Keratinocyte (primary cell): Measurements from ENCODE around the gene NFATC1. TPM values are rescaled to one million over a fixed set of nuclear protein-coding genes. Genes with fewer than 3 reads are reported as not detected.

Source experiments
- DNase-seq: peaks from one replicate; pipeline ENCODE4 v3.0.0-alpha.2; 2011; ENCODE audit warnings: low read depth, missing footprints, low spot score
- FAIRE-seq: peaks from 2 replicates; lab custom pipeline; 2011; peaks lifted over from hg19 to GRCh38; lab: Jason Lieb, UNC
- H2AFZ ChIP-seq: 2 replicates; pipeline ENCODE4 v1.6.0; 2012; ENCODE audit warnings: low read length, control low read depth, inconsistent platforms; ENCODE audit not compliant: control insufficient read depth
- H3K27ac ChIP-seq: 2 replicates; pipeline ENCODE4 v1.5.1; 2011; ENCODE audit warnings: low read length; ENCODE audit not compliant: control insufficient read depth, insufficient read depth
- H3K27me3 ChIP-seq: 3 replicates; pipeline ENCODE4 v1.6.0; 2011; ENCODE audit warnings: low read length; ENCODE audit not compliant: control insufficient read depth, insufficient read depth; ENCODE audit errors: extremely low read depth
- H3K36me3 ChIP-seq, 2 experiments: 2 replicates in 1 of 2; 3 replicates in 1 of 2; pipeline ENCODE4 v1.5.1; 2011; ENCODE audit warnings: low read length in 2 of 2, mild to moderate bottlenecking in 1 of 2; ENCODE audit not compliant: control insufficient read depth in 2 of 2, insufficient read depth in 2 of 2; ENCODE audit errors: extremely low read depth in 1 of 2
- H3K4me1 ChIP-seq: 3 replicates; pipeline ENCODE4 v1.5.1; 2011; ENCODE audit warnings: low read length; ENCODE audit not compliant: control insufficient read depth, insufficient read depth; ENCODE audit errors: extremely low read depth
- H3K4me2 ChIP-seq: 3 replicates; pipeline ENCODE4 v1.6.0; 2011; ENCODE audit warnings: low read depth, low read length; ENCODE audit not compliant: control insufficient read depth, insufficient read depth; ENCODE audit errors: extremely low read depth
- H3K4me3 ChIP-seq, 3 experiments: fragments of 200-600 bp in 1 of 3; sonication (generic) in 1 of 3; 2 replicates in 2 of 3; 3 replicates in 1 of 3; pipeline ENCODE4 v1.5.1; 2011 to 2016; ENCODE audit warnings: low read length in 3 of 3, mild to moderate bottlenecking in 3 of 3, control low read depth in 2 of 3, inconsistent platforms in 1 of 3, low read depth in 1 of 3, mixed read lengths in 1 of 3, mixed run types in 1 of 3, moderate library complexity in 1 of 3; ENCODE audit not compliant: control insufficient read depth in 2 of 3, insufficient read depth in 2 of 3; ENCODE audit errors: extremely low read depth in 1 of 3
- H3K79me2 ChIP-seq: 2 replicates; pipeline ENCODE4 v1.6.0; 2012; ENCODE audit warnings: low read length; ENCODE audit not compliant: control insufficient read depth, insufficient read depth
- H3K9ac ChIP-seq: 3 replicates; pipeline ENCODE4 v1.6.0; 2011; ENCODE audit warnings: low read length; ENCODE audit not compliant: control insufficient read depth, insufficient read depth; ENCODE audit errors: extremely low read depth
- H3K9me1 ChIP-seq: 3 replicates; pipeline ENCODE4 v1.6.0; 2011; ENCODE audit warnings: low read length; ENCODE audit not compliant: control insufficient read depth, insufficient read depth; ENCODE audit errors: extremely low read depth
- H3K9me3 ChIP-seq: 2 replicates; pipeline ENCODE4 v1.5.1; 2012; ENCODE audit warnings: low read depth, low read length; ENCODE audit not compliant: control insufficient read depth
- H4K20me1 ChIP-seq: 3 replicates; pipeline ENCODE4 v1.6.0; 2011; ENCODE audit warnings: low read length; ENCODE audit not compliant: control insufficient read depth, insufficient read depth; ENCODE audit errors: extremely low read depth
- EZH2 ChIP-seq: IDR thresholded peaks from one replicate; pipeline ENCODE4 v1.6.1; 2012; ENCODE audit warnings: inconsistent platforms, mild to moderate bottlenecking, low read length, moderate library complexity
- dilution Hi-C: fragments of 300-500 bp; cut with MboI; formaldehyde crosslinking; loops from one replicate; pipeline ENCODE4 v1.7.0; 2020; ENCODE audit warnings: low sequenced_read_pairs; ENCODE audit not compliant: extremely low pct_ligation_motif_present
- polyA plus RNA-seq, 5 experiments: library from polyadenylated mRNA; depleted of rRNA in 3 of 5; stranded (reverse) in 3 of 5; stranded (forward) in 1 of 5; unstranded in 1 of 5; fragments of >200 nt; gene quantifications; 1 replicate in 1 of 5; 2 replicates in 3 of 5; 3 replicates in 1 of 5; pipeline versions ENCODE4 v1.2.1 to v1.2.3, GENCODE V29; 2011 to 2012; ENCODE audit warnings: missing spikeins in 2 of 5, low read depth in 1 of 5, low replicate concordance in 1 of 5
- TF ChIP-seq, protein P1 (sequence below), 3 experiments: IDR thresholded peaks in 1 of 3; conservative IDR thresholded peaks in 1 of 3; optimal IDR thresholded peaks in 1 of 3; 2 replicates in 2 of 3; 3 replicates in 1 of 3; pipeline versions ENCODE3 to v1.5.1; 2011; ENCODE audit warnings: low read length in 3 of 3, mild to moderate bottlenecking in 3 of 3, moderate library complexity in 2 of 3, control low read depth in 1 of 3, inconsistent platforms in 1 of 3; ENCODE audit not compliant: insufficient read depth in 2 of 3; ENCODE audit errors: extremely low read depth in 1 of 3

NFATC1 gene
- polyA plus RNA-seq, 1 donor (not counting 4 experiments of a cell fraction or from before 2014, with no cell fraction given), result 0.77 TPM

- no peaks in the 10 kb centered on the region for H3K9me3 ChIP-seq
- peaks cover 14% of the 10 kb centered on the region in 2 experiments for H3K36me3 ChIP-seq
- DNase-seq, result no peak
These were observed 47.7 kb upstream of the NFATC1 start for GRCh38 chr18:79348066-79348465.

DNA sequence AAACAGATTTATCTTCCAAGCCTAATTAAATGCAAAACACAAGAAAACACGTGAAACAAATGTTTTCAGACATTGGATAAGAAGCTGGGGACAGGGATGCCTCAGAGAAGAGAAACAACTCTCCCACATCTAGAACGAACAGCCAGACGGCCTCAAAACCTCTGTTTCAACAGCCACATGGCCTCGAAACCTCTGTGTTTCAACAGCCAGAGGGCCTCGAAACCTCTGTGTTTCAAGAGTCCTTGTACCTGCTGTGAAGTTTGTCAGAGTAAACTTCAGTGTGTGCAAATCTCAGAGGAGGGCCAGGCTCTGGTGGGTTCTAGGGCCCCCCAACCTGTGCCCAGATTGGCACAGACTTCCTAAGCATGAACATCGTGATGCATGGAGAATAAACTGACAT, 43.3 kb upstream of the NFATC1 start:
- no peak for DNase-seq
- dilution Hi-C loops, result no loop called here
- TF ChIP-seq, protein P1, sequence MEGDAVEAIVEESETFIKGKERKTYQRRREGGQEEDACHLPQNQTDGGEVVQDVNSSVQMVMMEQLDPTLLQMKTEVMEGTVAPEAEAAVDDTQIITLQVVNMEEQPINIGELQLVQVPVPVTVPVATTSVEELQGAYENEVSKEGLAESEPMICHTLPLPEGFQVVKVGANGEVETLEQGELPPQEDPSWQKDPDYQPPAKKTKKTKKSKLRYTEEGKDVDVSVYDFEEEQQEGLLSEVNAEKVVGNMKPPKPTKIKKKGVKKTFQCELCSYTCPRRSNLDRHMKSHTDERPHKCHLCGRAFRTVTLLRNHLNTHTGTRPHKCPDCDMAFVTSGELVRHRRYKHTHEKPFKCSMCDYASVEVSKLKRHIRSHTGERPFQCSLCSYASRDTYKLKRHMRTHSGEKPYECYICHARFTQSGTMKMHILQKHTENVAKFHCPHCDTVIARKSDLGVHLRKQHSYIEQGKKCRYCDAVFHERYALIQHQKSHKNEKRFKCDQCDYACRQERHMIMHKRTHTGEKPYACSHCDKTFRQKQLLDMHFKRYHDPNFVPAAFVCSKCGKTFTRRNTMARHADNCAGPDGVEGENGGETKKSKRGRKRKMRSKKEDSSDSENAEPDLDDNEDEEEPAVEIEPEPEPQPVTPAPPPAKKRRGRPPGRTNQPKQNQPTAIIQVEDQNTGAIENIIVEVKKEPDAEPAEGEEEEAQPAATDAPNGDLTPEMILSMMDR (optimal IDR thresholded peaks at IDR 0.05 in 1 of 3, IDR thresholded peaks at IDR 0.05 in 1 of 3, conservative IDR thresholded peaks at IDR 0.05 in 1 of 3; ENCODE audit: extremely low read depth in 1 of 3, insufficient read depth in 2 of 3, low read length in 3 of 3), result no peak
- TF ChIP-seq EZH2, result no peak
- H3K4me3 ChIP-seq, result no peak overlapping the region
- no peak overlapping the region for H3K4me2 ChIP-seq
- H3K9ac ChIP-seq, result no peak overlapping the region
- H2AFZ ChIP-seq, result no peak overlapping the region
- H3K27me3 ChIP-seq, result no peaks in the 10 kb centered on the region
- no peaks in the 10 kb centered on the region for H3K9me3 ChIP-seq
- H3K9me1 ChIP-seq, result no peaks in the 10 kb centered on the region
- no peak overlapping the region for H3K27ac ChIP-seq
- H4K20me1 ChIP-seq, result no peaks in the 10 kb centered on the region
- H3K36me3 ChIP-seq, result peaks cover 1 to 4% of the 10 kb centered on the region in 2 experiments
- H3K4me1 ChIP-seq, result no peaks in the 10 kb centered on the region
- no peak for FAIRE-seq
- no peaks in the 10 kb centered on the region for H3K79me2 ChIP-seq

More at GRCh38 chr18:79348066-79348465, 47.7 kb upstream of the NFATC1 start:
- H3K9me1 ChIP-seq, result no peaks in the 10 kb centered on the region
- no peak overlapping the region for H3K27ac ChIP-seq
- TF ChIP-seq, protein P1 (optimal IDR thresholded peaks at IDR 0.05 in 1 of 3, IDR thresholded peaks at IDR 0.05 in 1 of 3, conservative IDR thresholded peaks at IDR 0.05 in 1 of 3; ENCODE audit: extremely low read depth in 1 of 3, insufficient read depth in 2 of 3, low read length in 3 of 3), result no peak
- no peak for TF ChIP-seq EZH2
- no peaks in the 10 kb centered on the region for H3K79me2 ChIP-seq
- no peak for FAIRE-seq
- no peaks in the 10 kb centered on the region for H4K20me1 ChIP-seq
- H3K4me1 ChIP-seq, result no peaks in the 10 kb centered on the region
- H3K4me2 ChIP-seq, result no peak overlapping the region
- dilution Hi-C loops, result no loop called here
- no peak overlapping the region for H2AFZ ChIP-seq
- no peak overlapping the region for H3K9ac ChIP-seq
- no peaks in the 10 kb centered on the region for H3K27me3 ChIP-seq
- H3K4me3 ChIP-seq, result no peak overlapping the region
